Measurements from ENCODE around the gene PANK1. TPM values are rescaled to one million over a fixed set of nuclear protein-coding genes. Genes with fewer than 3 reads are reported as not detected.

Gene PANK1
- total RNA-seq: 7.2 and 7.6 TPM in 2 replicates

DNA sequence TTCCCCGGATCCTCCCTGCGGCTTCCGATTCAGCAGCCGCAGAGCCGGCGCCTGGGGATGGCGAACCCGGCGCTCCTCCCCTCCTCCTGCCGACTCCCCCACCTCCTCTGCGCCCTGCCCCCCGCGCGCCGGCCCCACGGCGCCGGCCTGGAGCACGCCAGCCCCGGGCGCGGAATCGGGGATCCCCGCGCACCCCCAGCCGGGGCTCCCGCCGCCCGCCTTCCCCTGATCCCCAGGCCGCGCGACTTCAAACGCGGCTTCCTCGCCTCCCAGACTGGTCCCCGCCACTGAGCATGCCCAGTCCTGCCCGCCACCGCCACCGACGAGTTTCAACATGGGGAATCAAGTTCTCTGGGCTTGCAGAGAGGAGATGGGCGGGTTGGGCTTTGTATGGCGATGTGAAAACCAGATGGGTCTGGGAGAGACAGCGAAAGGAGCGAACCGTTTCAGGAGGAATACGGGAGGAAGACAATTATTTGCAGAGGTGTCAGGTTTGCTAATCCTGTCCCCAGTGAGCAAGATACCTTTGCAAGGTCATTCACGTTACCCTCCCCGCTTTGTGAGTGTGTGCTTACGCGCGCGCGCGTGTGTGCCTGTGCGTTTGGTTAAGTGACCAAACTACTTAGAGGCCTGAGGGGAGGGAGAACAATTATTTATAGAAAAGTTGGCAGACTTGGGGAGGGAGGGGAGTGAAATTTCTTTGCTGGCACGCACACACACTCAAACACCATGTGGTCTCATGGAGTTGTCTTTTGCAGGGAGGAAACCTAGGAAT lies at the start of gene PANK1:
Gene PANK1 (minus strand): TSS at position 276 of the 775 bp plus-strand sequence. CDS start 351 bp downstream, outside the sequence.
- intact Hi-C loops (cut with micrococcal nuclease): loop anchor here (1.0 to 5.0 kb wide), 3 partner anchors 56 to 393 kb away; partner anchors contain the start of genes IFIT5, KIF20B and LIPA

- intact Hi-C loops (cut with micrococcal nuclease): no loop called here
These were observed 48.1 kb upstream of the PANK1 start for GRCh38 chr10:89693176-89693575.

GRCh38 chr10:89692416-89692815 lies 47.4 kb upstream of the PANK1 start:
- intact Hi-C loops (cut with micrococcal nuclease): no loop called here

DNA sequence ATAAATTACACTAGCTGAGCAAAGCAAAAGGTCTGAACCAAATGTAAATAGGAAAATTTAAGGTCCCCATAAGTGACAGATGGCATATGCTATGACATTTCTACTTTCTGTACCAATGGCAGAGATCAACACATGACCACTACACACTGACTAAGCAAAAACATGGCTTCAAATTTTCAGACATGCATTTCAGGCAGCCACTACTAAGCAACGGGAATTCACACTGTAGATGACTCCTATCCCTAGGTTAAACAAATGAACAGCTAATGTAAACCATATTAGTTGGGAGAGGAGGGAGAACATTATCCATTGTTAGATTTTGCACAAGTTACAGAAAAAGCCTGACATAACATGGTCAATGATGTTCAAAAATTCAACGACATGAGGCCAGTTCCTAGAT lies 45.0 kb upstream of the PANK1 start:
- intact Hi-C loops (cut with micrococcal nuclease): no loop called here

DNA sequence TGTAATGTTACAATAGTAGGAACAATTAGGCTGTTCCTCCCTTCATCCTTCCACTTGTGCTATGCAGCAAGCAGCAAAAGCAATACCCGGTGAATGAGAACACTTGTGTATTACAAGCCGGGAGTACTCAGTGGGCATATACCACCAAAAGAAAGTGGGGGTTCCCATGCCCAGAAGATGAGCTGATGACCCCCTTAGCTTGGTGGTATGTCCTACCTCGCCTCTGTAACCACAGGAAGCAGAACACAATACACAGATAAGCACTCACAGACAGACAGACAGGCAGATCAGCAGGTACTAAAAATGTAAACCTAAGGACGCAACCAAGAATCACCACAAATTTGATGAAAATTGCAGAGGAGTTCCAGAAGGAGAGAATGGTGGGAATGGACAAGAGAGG lies 40.9 kb upstream of the PANK1 start:
- intact Hi-C loops (cut with micrococcal nuclease): no loop called here

DNA sequence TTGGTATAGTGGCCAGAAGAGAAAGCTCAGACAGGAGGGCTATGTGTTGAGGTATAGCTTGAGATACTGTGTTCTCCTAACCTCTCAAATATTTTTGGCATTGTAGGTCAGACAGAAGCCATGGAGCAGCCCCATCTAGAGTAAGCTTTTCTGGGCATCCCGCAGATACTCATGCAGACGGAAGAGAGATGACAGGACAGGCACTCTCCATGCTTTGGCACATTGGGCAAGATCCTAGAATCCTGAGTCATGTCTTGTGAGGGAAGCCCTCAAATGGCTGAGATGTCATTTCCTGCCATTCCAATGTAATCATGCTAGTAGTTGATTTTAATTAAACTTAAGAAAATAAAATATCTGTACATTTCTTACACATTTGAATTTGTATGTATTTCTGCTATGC lies 39.6 kb upstream of the PANK1 start:
- intact Hi-C loops (cut with micrococcal nuclease): no loop called here

DNA sequence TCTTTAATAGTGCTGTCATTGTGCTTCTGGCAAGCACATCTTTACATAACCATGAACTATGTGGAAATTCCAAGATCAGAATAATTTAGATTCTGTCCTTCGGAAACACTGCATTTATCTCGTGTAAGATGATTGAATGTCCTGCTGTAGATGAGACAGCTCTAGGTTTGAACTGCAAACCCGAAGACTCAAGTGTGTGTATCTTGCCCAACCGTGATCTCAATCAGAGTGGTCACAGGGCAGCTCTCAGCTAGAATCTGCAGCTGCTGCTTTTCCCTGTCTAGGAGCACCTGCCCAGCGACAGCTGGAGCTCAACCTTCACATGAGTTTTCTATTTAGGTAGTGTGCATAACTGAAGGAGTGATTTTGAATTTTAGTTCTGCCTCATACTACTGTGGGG lies 38.8 kb upstream of the PANK1 start:
- intact Hi-C loops (cut with micrococcal nuclease): no loop called here

DNA sequence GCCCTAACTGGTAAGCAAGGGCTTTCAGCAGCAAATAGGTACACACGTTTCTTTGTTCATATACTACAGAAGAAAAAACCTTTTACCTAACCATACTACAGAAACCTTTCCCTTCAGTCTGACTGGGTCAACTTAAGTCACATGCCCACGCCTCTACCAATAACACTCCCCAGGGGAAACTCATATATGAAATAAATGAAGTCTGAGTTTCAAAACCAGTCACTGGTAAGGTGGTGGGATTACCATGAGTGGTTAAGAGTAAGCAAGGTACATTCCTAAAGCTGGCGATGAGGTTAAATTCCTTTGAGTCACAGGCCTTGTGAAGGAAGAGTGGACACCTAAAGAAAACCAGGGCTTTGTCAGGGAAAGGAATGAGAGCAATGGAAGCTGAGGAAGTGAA lies 34.9 kb upstream of the PANK1 start:
- intact Hi-C loops (cut with micrococcal nuclease): no loop called here

DNA sequence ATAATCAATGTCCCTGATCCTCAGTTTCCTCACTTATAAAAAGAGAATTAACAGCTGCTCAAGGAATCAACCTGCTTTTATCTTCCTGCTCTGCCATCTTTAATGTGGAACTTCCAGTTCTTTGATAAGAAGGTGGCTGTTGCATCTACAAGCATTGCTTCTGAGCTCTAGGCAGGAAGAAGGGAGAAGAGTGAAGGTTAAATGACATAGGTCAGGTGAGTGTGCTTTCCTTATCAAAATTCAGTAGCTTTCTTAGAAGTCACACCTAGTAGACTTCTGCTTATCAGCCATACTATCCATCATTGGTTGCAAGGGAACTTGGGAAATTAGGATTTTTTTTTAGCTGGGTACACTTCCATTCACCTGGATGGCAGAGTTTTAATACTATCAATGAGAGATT lies 32.3 kb upstream of the PANK1 start:
- intact Hi-C loops (cut with micrococcal nuclease): no loop called here

- intact Hi-C loops (cut with micrococcal nuclease): no loop called here
These were observed 25.9 kb upstream of the PANK1 start for GRCh38 chr10:89670926-89671325.

DNA sequence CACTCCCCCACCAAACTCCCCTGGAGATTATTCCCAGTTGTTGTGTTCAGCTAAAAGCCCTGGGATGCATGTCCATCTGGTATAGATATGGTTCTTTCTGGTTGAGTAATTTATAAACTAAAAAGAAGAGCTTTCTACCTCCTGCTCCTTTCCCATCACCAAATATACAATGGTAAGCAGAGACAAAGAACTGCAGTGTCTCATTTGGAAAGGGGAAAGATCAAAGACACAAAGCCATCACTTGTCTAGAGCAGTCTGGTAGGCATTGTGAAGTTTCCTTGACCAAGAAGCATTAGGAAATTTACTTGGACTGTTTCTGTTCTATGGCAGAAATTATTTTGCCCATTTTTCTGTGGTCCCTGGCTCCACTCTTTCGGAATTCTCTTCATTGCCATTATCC lies 24.9 kb upstream of the PANK1 start:
- intact Hi-C loops (cut with micrococcal nuclease): no loop called here

GRCh38 chr10:89668386-89669071 lies 23.5 kb upstream of the PANK1 start:
- intact Hi-C loops (cut with micrococcal nuclease): no loop called here

GRCh38 chr10:89666138-89666537 lies 21.1 kb upstream of the PANK1 start:
- intact Hi-C loops (cut with micrococcal nuclease): no loop called here

DNA sequence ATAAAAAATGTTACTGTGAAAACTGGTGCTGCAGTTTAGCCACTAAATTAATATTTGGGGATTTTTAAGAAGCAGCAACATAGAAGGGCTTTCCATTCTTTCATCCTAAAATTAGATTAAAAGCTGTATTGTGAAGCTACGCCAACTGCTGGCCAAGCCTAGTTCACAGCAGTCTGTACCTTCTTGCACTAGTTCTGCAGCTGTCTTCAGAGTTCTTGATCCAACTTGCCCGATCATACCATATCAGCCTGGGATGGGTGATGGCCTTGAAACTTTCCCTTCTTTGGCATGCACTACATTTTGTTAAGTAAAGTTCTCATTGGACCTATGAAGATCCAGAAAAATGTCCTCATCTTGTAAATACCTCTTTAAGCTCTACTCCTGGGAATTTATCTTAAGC lies 20.3 kb upstream of the PANK1 start:
- intact Hi-C loops (cut with micrococcal nuclease): no loop called here

GRCh38 chr10:89664203-89664602 lies 19.2 kb upstream of the PANK1 start:
- intact Hi-C loops (cut with micrococcal nuclease): no loop called here

DNA sequence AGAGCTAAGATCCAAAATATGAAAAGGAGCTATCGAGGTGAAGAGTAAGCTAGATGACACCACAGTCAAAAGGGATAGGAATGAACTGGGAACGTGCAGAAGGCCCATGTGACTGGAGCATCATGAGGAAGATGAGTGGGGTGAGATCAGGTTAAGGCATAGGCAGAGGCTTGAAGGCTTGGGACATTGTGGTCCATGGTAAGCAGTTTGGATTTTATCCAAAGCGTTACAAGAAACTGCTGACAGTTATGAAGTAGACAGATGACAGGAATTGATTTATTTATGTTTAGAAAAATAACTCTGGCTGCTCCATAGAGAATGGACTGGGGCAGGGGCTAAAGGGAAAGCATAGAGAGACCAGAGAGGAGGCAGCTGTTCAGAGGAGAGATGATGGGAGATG lies 18.1 kb upstream of the PANK1 start:
- intact Hi-C loops (cut with micrococcal nuclease): no loop called here

- intact Hi-C loops (cut with micrococcal nuclease): no loop called here
These were observed 17.6 kb upstream of the PANK1 start for GRCh38 chr10:89662596-89662995.

DNA sequence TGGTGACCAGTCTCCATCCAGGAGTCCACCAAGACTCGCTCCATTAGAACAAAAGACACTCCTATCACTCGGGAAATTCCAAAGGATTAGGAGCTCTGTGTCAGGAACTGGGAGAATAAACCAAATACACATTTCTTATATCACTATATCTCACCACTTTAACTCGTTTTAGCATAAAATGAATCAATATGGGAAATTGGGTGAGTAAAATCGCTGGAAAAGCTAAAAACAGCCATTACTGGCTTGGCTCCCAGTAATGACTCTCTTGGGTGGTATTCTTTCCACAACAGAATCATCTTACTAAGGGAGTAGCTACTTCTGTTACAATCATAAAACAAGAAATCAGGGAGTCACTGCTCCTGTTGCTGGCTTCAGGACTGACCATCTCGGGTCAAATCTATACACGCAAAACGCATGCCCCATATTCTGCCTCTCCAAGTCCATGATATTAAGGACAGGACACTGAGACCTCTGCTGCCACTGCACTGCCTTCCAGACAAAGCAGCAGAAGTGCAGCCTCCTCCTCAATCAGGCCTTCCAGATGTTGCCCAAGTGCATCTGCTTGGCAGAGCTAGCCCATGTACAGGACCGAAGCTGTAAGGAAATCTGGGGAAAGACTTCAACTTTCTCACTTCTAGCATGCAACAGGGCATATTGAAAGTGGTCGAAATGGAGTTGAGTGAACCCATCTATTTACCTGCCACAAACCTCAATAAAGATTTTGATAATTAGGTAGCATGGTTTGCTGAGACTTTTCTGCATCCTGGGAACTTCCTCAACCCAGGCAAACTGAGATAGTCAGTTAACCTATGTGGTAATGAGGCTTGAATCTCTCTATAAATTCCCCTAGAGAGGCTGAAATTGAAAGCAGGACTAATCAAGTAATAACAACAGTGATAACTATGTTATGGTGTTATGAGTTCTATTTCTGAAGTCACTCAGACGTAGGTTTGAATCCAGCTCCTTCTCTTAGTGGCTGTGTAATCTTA lies 14.4 kb upstream of the PANK1 start:
- intact Hi-C loops (cut with micrococcal nuclease): no loop called here

GRCh38 chr10:89657302-89657701 lies 12.3 kb upstream of the PANK1 start:
- intact Hi-C loops (cut with micrococcal nuclease): no loop called here

- intact Hi-C loops (cut with micrococcal nuclease): no loop called here
These were observed 10.7 kb upstream of the PANK1 start for GRCh38 chr10:89655722-89656121.

DNA sequence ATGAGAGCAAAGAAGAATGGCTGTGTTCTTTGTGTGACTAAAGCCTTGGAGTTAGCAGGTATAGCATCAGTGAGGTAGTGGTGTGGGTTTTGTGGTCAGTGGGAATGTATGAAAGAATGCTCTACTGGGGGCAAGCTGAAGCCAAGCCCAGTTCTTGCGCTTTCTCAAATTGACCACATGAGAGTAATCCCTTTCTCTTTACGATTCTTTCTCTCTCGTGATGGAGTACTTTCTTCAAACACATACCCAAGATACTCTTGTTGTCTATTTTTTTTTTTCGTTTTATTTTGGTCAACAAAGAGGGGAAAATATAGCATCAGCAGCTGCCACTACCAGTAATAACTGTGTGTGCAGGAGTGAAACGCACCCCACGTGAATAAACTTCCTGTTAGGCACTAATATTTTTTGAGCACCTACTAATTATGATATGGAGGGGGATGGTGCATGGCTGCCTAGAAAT lies 8.4 kb upstream of the PANK1 start:
- intact Hi-C loops (cut with micrococcal nuclease): no loop called here

Measured in T-helper 2 cell treated with Interferon-gamma antibody and Interleukin-4, amounts not matched to agents 100 ng/mL and 5 ng/mL, for 36 hours (primary cell).